ENCODE results near the gene DHX8.

DNA sequence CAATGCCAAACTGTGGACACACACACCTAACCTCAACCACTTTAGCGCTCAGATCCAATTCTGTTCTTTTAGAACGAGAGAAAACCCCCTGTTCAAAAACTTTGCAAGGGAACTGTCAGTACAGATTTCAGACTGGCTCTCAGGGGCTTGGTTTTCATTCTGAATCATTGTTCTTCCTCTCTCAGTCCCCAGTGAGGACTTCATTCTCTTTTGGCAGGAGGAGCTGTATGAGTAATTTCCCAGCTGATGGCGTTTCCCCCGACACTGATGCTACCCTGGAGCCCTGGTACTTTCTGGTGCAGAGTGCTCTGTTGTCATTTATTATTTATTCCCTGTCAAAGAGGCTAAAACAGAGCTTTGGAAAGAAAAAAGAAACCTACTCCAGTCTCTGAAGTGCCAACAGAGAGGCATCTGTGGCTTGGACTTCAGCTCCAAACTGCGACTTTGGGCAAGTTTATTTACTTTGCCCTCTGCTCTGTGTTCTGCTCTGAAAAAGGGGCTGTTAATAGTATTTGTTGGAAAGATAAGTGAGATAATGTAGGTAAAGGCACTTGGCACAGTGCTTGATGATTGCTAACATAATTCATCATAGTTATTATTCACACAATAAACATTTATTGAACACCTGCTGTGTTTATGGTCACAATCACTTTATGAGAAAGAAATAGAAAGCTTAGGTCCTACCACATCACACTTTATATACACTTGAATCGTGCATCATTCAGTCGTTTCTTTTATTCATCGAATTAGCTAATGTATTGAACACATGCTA, 34.0 kb downstream of the DHX8 start:
- no peak for TF ChIP-seq POLR2AphosphoS5 (IDR thresholded peaks at IDR 0.05; ENCODE audit: low read depth)
- TF ChIP-seq, protein P1, sequence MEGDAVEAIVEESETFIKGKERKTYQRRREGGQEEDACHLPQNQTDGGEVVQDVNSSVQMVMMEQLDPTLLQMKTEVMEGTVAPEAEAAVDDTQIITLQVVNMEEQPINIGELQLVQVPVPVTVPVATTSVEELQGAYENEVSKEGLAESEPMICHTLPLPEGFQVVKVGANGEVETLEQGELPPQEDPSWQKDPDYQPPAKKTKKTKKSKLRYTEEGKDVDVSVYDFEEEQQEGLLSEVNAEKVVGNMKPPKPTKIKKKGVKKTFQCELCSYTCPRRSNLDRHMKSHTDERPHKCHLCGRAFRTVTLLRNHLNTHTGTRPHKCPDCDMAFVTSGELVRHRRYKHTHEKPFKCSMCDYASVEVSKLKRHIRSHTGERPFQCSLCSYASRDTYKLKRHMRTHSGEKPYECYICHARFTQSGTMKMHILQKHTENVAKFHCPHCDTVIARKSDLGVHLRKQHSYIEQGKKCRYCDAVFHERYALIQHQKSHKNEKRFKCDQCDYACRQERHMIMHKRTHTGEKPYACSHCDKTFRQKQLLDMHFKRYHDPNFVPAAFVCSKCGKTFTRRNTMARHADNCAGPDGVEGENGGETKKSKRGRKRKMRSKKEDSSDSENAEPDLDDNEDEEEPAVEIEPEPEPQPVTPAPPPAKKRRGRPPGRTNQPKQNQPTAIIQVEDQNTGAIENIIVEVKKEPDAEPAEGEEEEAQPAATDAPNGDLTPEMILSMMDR (IDR thresholded peaks at IDR 0.05; ENCODE audit: insufficient read depth, low read length): no peak
- no peak for TF ChIP-seq GABPA (IDR thresholded peaks at IDR 0.05; ENCODE audit: low read depth)
- TF ChIP-seq, protein P2, sequence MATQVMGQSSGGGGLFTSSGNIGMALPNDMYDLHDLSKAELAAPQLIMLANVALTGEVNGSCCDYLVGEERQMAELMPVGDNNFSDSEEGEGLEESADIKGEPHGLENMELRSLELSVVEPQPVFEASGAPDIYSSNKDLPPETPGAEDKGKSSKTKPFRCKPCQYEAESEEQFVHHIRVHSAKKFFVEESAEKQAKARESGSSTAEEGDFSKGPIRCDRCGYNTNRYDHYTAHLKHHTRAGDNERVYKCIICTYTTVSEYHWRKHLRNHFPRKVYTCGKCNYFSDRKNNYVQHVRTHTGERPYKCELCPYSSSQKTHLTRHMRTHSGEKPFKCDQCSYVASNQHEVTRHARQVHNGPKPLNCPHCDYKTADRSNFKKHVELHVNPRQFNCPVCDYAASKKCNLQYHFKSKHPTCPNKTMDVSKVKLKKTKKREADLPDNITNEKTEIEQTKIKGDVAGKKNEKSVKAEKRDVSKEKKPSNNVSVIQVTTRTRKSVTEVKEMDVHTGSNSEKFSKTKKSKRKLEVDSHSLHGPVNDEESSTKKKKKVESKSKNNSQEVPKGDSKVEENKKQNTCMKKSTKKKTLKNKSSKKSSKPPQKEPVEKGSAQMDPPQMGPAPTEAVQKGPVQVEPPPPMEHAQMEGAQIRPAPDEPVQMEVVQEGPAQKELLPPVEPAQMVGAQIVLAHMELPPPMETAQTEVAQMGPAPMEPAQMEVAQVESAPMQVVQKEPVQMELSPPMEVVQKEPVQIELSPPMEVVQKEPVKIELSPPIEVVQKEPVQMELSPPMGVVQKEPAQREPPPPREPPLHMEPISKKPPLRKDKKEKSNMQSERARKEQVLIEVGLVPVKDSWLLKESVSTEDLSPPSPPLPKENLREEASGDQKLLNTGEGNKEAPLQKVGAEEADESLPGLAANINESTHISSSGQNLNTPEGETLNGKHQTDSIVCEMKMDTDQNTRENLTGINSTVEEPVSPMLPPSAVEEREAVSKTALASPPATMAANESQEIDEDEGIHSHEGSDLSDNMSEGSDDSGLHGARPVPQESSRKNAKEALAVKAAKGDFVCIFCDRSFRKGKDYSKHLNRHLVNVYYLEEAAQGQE (IDR thresholded peaks at IDR 0.05; ENCODE audit: insufficient replicate concordance, low read depth): no peak
- TF ChIP-seq SPI1 (IDR thresholded peaks at IDR 0.05; ENCODE audit: borderline replicate concordance, low read depth): no peak
